Endothelial cell of umbilical vein (primary cell): ENCODE results near the gene SENP8. TPM values are rescaled to one million over a fixed set of nuclear protein-coding genes. Genes with fewer than 3 reads are reported as not detected.

Experiments
- BruUV-seq: library from RNA; stranded (reverse); fragments of 400-500 nt; replicated peaks from 2 replicates; lab custom pipeline; 2021; lab: Mats Ljungman, UMichigan
- CTCF ChIA-PET: fragments of 300-600, 350-600 bp; sonication (Branson Sonifier 250); formaldehyde crosslinking; loops from one replicate; lab custom pipeline; 2021; ENCODE audit warnings: antibody characterized with exemption, inconsistent platforms; lab: Charles Lee
- POLR2A ChIA-PET: fragments of 300-600, 350-600 bp; sonication (Branson Sonifier 250); formaldehyde crosslinking; loops from one replicate; lab custom pipeline; 2021; ENCODE audit warnings: antibody characterized with exemption, inconsistent platforms; lab: Charles Lee
- DNase-seq: peaks from one replicate; pipeline ENCODE4 v3.0.0-alpha.2; 2011; ENCODE audit warnings: low read depth, low spot score
- FAIRE-seq: peaks from 2 replicates; lab custom pipeline; 2011; peaks lifted over from hg19 to GRCh38; lab: Jason Lieb, UNC
- H2AFZ ChIP-seq: 2 replicates; pipeline ENCODE4 v1.6.0; 2012; ENCODE audit warnings: low read depth, low read length, control low read depth, inconsistent platforms
- H3K27ac ChIP-seq: 2 replicates; pipeline ENCODE4 v1.5.1; 2011; ENCODE audit warnings: low read depth, mild to moderate bottlenecking, control low read depth, low read length, moderate library complexity; ENCODE audit not compliant: insufficient read depth
- H3K27me3 ChIP-seq, 2 experiments: 2 replicates each; pipeline versions ENCODE4 v1.6.0 to v1.6.1; 2011; ENCODE audit warnings: low read length in 2 of 2, mixed read lengths in 1 of 2; ENCODE audit not compliant: control insufficient read depth in 2 of 2, insufficient read depth in 2 of 2
- H3K36me3 ChIP-seq, 2 experiments: 2 replicates in 1 of 2; 3 replicates in 1 of 2; pipeline ENCODE4 v1.5.1; 2011; ENCODE audit warnings: low read length in 2 of 2, mild to moderate bottlenecking in 1 of 2, moderate library complexity in 1 of 2; ENCODE audit not compliant: control insufficient read depth in 2 of 2, insufficient read depth in 2 of 2; ENCODE audit errors: extremely low read depth in 1 of 2
- H3K4me1 ChIP-seq: 3 replicates; pipeline ENCODE4 v1.5.1; 2011; ENCODE audit warnings: mild to moderate bottlenecking, low read length; ENCODE audit not compliant: control insufficient read depth, insufficient read depth; ENCODE audit errors: extremely low read depth
- H3K4me2 ChIP-seq: 2 replicates; pipeline ENCODE4 v1.6.1; 2011; ENCODE audit warnings: low read length, control low read depth, mixed read lengths; ENCODE audit not compliant: insufficient read depth
- H3K4me3 ChIP-seq, 3 experiments: fragments of 200-600 bp in 1 of 3; sonication (generic), shearing (Covaris generic) in 1 of 3; replicated peaks in 1 of 3; 2 replicates each; pipeline ENCODE4 v1.5.1; 2011 to 2016; ENCODE audit warnings: control low read depth in 3 of 3, low read length in 3 of 3, mild to moderate bottlenecking in 2 of 3, inconsistent platforms in 1 of 3, low read depth in 1 of 3, moderate library complexity in 1 of 3; ENCODE audit not compliant: insufficient read depth in 1 of 3
- H3K79me2 ChIP-seq: 2 replicates; pipeline ENCODE4 v1.6.0; 2012; ENCODE audit warnings: low read length, inconsistent platforms; ENCODE audit not compliant: control insufficient read depth, insufficient read depth
- H3K9ac ChIP-seq: replicated peaks from 2 replicates; pipeline ENCODE3; 2011; ENCODE audit warnings: low read length, control low read depth; ENCODE audit not compliant: insufficient read depth; ENCODE audit errors: extremely low read depth
- H3K9me1 ChIP-seq: replicated peaks from 3 replicates; pipeline ENCODE4 v1.6.0; 2011; ENCODE audit warnings: mild to moderate bottlenecking, low read length; ENCODE audit not compliant: control insufficient read depth, insufficient read depth; ENCODE audit errors: extremely low read depth
- H3K9me3 ChIP-seq: replicated peaks from 2 replicates; pipeline ENCODE4 v1.5.1; 2012; ENCODE audit warnings: low read length, inconsistent platforms; ENCODE audit not compliant: control insufficient read depth, insufficient read depth
- H4K20me1 ChIP-seq: replicated peaks from 2 replicates; pipeline ENCODE3; 2011; ENCODE audit warnings: mild to moderate bottlenecking, low read length; ENCODE audit not compliant: control insufficient read depth, insufficient read depth; ENCODE audit errors: extremely low read depth
- EZH2 ChIP-seq: IDR thresholded peaks from 2 replicates; pipeline ENCODE4 v1.6.1; 2012; ENCODE audit warnings: borderline replicate concordance, low read depth, mild to moderate bottlenecking, moderate library complexity, low read length, inconsistent platforms; ENCODE audit not compliant: severe bottlenecking
- FOS ChIP-seq: IDR thresholded peaks from 2 replicates; pipeline ENCODE4 v1.6.1; 2011; ENCODE audit warnings: mild to moderate bottlenecking, low read length, moderate library complexity, borderline replicate concordance; ENCODE audit not compliant: insufficient read depth
- GATA2 ChIP-seq: IDR thresholded peaks from 2 replicates; pipeline ENCODE4 v1.7.0; 2011; ENCODE audit warnings: low read depth, mild to moderate bottlenecking, moderate library complexity, mixed read lengths, low read length; ENCODE audit not compliant: insufficient read length, insufficient read depth
- JUN ChIP-seq: IDR thresholded peaks from 2 replicates; pipeline ENCODE4 v1.6.1; 2011; ENCODE audit warnings: borderline replicate concordance, low read depth; ENCODE audit not compliant: insufficient read length, insufficient read depth
- MYC ChIP-seq: IDR thresholded peaks from one replicate; pipeline ENCODE4 v1.6.1; 2011; ENCODE audit warnings: mild to moderate bottlenecking, low read depth, low read length
- POLR2A ChIP-seq: IDR thresholded peaks from 2 replicates; pipeline ENCODE4 v1.6.1; 2012; ENCODE audit warnings: low read depth, mild to moderate bottlenecking, control low read depth, low read length
- POLR2AphosphoS5 ChIP-seq: IDR thresholded peaks from 2 replicates; pipeline ENCODE4 v1.6.1; 2012; ENCODE audit warnings: low read depth, mild to moderate bottlenecking, control low read depth, low read length, moderate library complexity; ENCODE audit not compliant: insufficient read depth
- dilution Hi-C: fragments of 300-500 bp; cut with MboI; formaldehyde crosslinking; loops from one replicate; pipeline ENCODE4 v1.15.0; 2019; ENCODE audit warnings: low sequenced_read_pairs; ENCODE audit not compliant: extremely low pct_ligation_motif_present
- intact Hi-C: fragments of 100-400 bp; cut with micrococcal nuclease; formaldehyde crosslinking; loops from one replicate; pipeline ENCODE4 v1.10.0; 2022
- polyA plus RNA-seq, 4 experiments: library from polyadenylated mRNA; depleted of rRNA in 3 of 4; stranded (reverse) in 3 of 4; unstranded in 1 of 4; fragments of >200 nt; gene quantifications; 2 replicates each; pipeline versions ENCODE4 v1.2.1 to v1.2.3, GENCODE V29; 2011 to 2012; ENCODE audit warnings: missing spikeins in 1 of 4
- total RNA-seq: library from RNA; stranded (reverse); gene quantifications from 2 replicates; pipeline ENCODE4 v1.2.3, GENCODE V29; 2021
- TF ChIP-seq, protein P1 (sequence below): IDR thresholded peaks from 2 replicates; pipeline ENCODE4 v1.6.1; 2011; ENCODE audit not compliant: insufficient read depth, insufficient read length
- TF ChIP-seq, protein P2 (sequence below), 2 donors: IDR thresholded peaks; 1 replicate in 1 of 2; 2 replicates in 1 of 2; pipeline ENCODE4 v1.5.1; 2011; ENCODE audit warnings: low read length in 2 of 2, mild to moderate bottlenecking in 2 of 2, moderate library complexity in 2 of 2, control low read depth in 1 of 2, inconsistent platforms in 1 of 2, low read depth in 1 of 2; ENCODE audit not compliant: insufficient read depth in 1 of 2; ENCODE audit errors: extremely low read depth in 1 of 2

The SENP8 gene
- total and polyA plus RNA-seq, 2 donors (not counting 3 experiments of a cell fraction or from before 2014, with no cell fraction given): 0.91 to 1.3 TPM

DNA sequence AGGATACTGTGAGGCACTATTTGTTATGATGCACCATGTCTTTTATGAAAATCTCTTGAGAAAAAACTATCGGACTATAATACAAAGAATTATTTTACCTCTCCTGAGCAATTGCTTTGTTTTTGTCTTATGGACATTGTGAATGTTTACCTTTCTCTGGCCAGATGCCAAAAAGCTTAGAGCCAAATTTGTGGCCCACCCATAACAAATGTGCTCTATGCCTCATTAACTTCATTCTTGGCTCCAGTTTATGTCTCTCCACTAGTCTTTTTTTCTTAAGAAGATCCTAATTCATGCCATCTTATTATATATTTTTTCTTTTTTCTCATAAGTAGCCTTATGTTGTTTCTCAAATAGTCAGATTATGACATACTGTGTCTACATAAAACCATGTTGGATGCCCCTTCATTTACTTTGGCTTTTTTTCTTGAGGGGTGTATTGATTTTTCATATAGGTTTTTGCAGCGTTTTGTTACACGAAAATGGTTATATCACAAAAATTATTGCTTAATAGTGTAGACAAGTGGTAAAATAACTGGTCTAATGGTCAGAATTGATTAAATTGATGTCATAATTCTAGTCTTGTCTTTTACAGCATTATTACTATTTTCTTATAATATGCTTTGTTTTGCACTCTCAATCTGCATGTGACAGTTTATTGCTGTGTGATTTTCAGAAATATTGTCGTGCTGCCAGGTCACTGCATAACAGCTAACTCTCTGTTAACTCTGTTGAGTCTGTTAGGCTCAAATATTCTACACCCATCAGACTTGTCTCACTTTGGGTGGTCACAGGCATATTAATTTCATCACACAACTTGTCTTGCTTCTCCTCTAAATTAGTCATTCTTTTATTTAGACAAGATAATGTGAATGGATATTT lies 18.2 kb downstream of the SENP8 start:
- Histone ChIP-seq H3K4me3 (no peak overlapping the region), H3K36me3 (no peaks in the 10 kb centered on the region), H3K9me3 (no peaks in the 10 kb centered on the region), H3K4me2 (no peak overlapping the region), H2AFZ (no peak overlapping the region), H3K9me1 (no peaks in the 10 kb centered on the region), H4K20me1 (no peaks in the 10 kb centered on the region), H3K9ac (no peak overlapping the region), H3K79me2 (no peaks in the 10 kb centered on the region), H3K27me3 (no peaks in the 10 kb centered on the region), H3K27ac (no peak overlapping the region), H3K4me1 (no peaks in the 10 kb centered on the region)
- DNase-seq (no peak), FAIRE-seq (no peak)
- POLR2A ChIA-PET: no interaction called here
- CTCF ChIA-PET: interaction anchor here (1.6 kb wide), 1 partner anchor 19 kb away, joined by 5 read pairs; no protein-coding TSS in a partner anchor
- TF ChIP-seq EZH2: no peak
- TF ChIP-seq POLR2A: no peak
- no peak for TF ChIP-seq FOS
- TF ChIP-seq MYC: no peak
- TF ChIP-seq, protein P1, sequence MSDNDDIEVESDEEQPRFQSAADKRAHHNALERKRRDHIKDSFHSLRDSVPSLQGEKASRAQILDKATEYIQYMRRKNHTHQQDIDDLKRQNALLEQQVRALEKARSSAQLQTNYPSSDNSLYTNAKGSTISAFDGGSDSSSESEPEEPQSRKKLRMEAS: no peak
- no peak for TF ChIP-seq GATA2
- TF ChIP-seq, protein P2, sequence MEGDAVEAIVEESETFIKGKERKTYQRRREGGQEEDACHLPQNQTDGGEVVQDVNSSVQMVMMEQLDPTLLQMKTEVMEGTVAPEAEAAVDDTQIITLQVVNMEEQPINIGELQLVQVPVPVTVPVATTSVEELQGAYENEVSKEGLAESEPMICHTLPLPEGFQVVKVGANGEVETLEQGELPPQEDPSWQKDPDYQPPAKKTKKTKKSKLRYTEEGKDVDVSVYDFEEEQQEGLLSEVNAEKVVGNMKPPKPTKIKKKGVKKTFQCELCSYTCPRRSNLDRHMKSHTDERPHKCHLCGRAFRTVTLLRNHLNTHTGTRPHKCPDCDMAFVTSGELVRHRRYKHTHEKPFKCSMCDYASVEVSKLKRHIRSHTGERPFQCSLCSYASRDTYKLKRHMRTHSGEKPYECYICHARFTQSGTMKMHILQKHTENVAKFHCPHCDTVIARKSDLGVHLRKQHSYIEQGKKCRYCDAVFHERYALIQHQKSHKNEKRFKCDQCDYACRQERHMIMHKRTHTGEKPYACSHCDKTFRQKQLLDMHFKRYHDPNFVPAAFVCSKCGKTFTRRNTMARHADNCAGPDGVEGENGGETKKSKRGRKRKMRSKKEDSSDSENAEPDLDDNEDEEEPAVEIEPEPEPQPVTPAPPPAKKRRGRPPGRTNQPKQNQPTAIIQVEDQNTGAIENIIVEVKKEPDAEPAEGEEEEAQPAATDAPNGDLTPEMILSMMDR (IDR thresholded peaks at IDR 0.05; ENCODE audit: extremely low read depth in 1 of 2, insufficient read depth in 1 of 2, low read depth in 1 of 2, low read length in 2 of 2): no peak
- TF ChIP-seq POLR2AphosphoS5: no peak
- TF ChIP-seq JUN: no peak
- dilution Hi-C loops: no loop called here
- no TSS peak for BruUV-seq
- intact Hi-C loops: no loop called here
